ENCODE data around the gene GCN1.
"Not testable (repeated sequence)": the region's sequence is repeated elsewhere in the genome, so short reads cannot be mapped to it uniquely, and the experiment has no call there.

GCN1 gene

GRCh38 chr12:120218680-120219606, 24.4 kb upstream of the GCN1 start:
- DNase-seq (ENCODE audit: low read depth, low spot score) = no peak
- Histone ChIP-seq H3K27ac (no peak overlapping the region), H3K4me3 (no peak overlapping the region), H3K9ac (ENCODE audit: insufficient read length) (no peak overlapping the region), H3K36me3 (ENCODE audit: insufficient read depth, low read length) (peaks cover 17% of the 10 kb centered on the region; the same call in 1 of the 2 replicates), H3K9me3 (ENCODE audit: low read depth, low read length) (no peaks in the 10 kb centered on the region)
- TF ChIP-seq EZH2 (IDR thresholded peaks at IDR 0.05) = no peak
- TF ChIP-seq POLR2AphosphoS5 (IDR thresholded peaks at IDR 0.05; ENCODE audit: borderline replicate concordance, low read depth, low read length) = no peak
- no peak for TF ChIP-seq FOXP2 (optimal IDR thresholded peaks at IDR 0.05; ENCODE audit: control extremely low read depth, extremely low read length, insufficient read depth)

- peaks cover 10% of the 10 kb centered on the region; the same call in 1 of the 2 replicates for H3K36me3 ChIP-seq (ENCODE audit: insufficient read depth, low read length)
- H3K27ac ChIP-seq = no peak overlapping the region
These were observed 22.5 kb upstream of the GCN1 start for GRCh38 chr12:120216742-120217605.

GRCh38 chr12:120215766-120216735, 21.5 kb upstream of the GCN1 start:
- no peak for TF ChIP-seq FOXP2 (optimal IDR thresholded peaks at IDR 0.05; ENCODE audit: control extremely low read depth, extremely low read length, insufficient read depth)
- no peak for TF ChIP-seq EZH2 (IDR thresholded peaks at IDR 0.05)
- TF ChIP-seq POLR2AphosphoS5 (IDR thresholded peaks at IDR 0.05; ENCODE audit: borderline replicate concordance, low read depth, low read length) = no peak
- DNase-seq (ENCODE audit: low read depth, low spot score) = no peak
- no peak overlapping the region for H3K4me3 ChIP-seq
- H3K36me3 ChIP-seq (ENCODE audit: insufficient read depth, low read length) = peaks cover 15% of the 10 kb centered on the region; the same call in 1 of the 2 replicates
- no peak overlapping the region for H3K9ac ChIP-seq (ENCODE audit: insufficient read length)
- no peak overlapping the region for H3K27ac ChIP-seq
- H3K9me3 ChIP-seq (ENCODE audit: low read depth, low read length) = no peaks in the 10 kb centered on the region

More at GRCh38 chr12:120216742-120217605, 22.5 kb upstream of the GCN1 start:
- H3K4me3 ChIP-seq = no peak overlapping the region
- H3K9ac ChIP-seq (ENCODE audit: insufficient read length) = no peak overlapping the region
- DNase-seq (ENCODE audit: low read depth, low spot score) = no peak
- TF ChIP-seq EZH2 (IDR thresholded peaks at IDR 0.05) = no peak
- TF ChIP-seq FOXP2 (optimal IDR thresholded peaks at IDR 0.05; ENCODE audit: control extremely low read depth, extremely low read length, insufficient read depth) = no peak
- no peak for TF ChIP-seq POLR2AphosphoS5 (IDR thresholded peaks at IDR 0.05; ENCODE audit: borderline replicate concordance, low read depth, low read length)
- no peaks in the 10 kb centered on the region for H3K9me3 ChIP-seq (ENCODE audit: low read depth, low read length)

- Histone ChIP-seq H3K36me3 (ENCODE audit: insufficient read depth, low read length) (peaks cover 20% of the 10 kb centered on the region; the same call in 1 of the 2 replicates), H3K9ac (ENCODE audit: insufficient read length) (no peak overlapping the region)
- TF ChIP-seq EZH2 (IDR thresholded peaks at IDR 0.05) (no peak), FOXP2 (optimal IDR thresholded peaks at IDR 0.05; ENCODE audit: control extremely low read depth, extremely low read length, insufficient read depth) (no peak), POLR2AphosphoS5 (IDR thresholded peaks at IDR 0.05; ENCODE audit: borderline replicate concordance, low read depth, low read length) (no peak)
These were observed 20.8 kb upstream of the GCN1 start for GRCh38 chr12:120215357-120215735.

GRCh38 chr12:120214626-120215356, 20.3 kb upstream of the GCN1 start:
- no peak for DNase-seq (ENCODE audit: low read depth, low spot score)
- no peak overlapping the region for H3K4me3 ChIP-seq
- no peak overlapping the region for H3K9ac ChIP-seq (ENCODE audit: insufficient read length)
- TF ChIP-seq POLR2AphosphoS5 (IDR thresholded peaks at IDR 0.05; ENCODE audit: borderline replicate concordance, low read depth, low read length) (no peak), FOXP2 (optimal IDR thresholded peaks at IDR 0.05; ENCODE audit: control extremely low read depth, extremely low read length, insufficient read depth) (no peak), EZH2 (IDR thresholded peaks at IDR 0.05) (no peak)
- no peaks in the 10 kb centered on the region for H3K9me3 ChIP-seq (ENCODE audit: low read depth, low read length)
- no peak overlapping the region for H3K27ac ChIP-seq
- peaks cover 26% of the 10 kb centered on the region; the same call in 1 of the 2 replicates for H3K36me3 ChIP-seq (ENCODE audit: insufficient read depth, low read length)

More at GRCh38 chr12:120215357-120215735, 20.8 kb upstream of the GCN1 start:
- no peak overlapping the region for H3K4me3 ChIP-seq
- DNase-seq (ENCODE audit: low read depth, low spot score) = no peak
- H3K9me3 ChIP-seq (ENCODE audit: low read depth, low read length) = no peaks in the 10 kb centered on the region
- H3K27ac ChIP-seq = no peak overlapping the region

GRCh38 chr12:120213758-120214157, 19.2 kb upstream of the GCN1 start:
- Histone ChIP-seq H3K36me3 (ENCODE audit: insufficient read depth, low read length) (peaks cover 26% of the 10 kb centered on the region; the same call in 1 of the 2 replicates), H3K4me3 (no peak overlapping the region), H3K9me3 (ENCODE audit: low read depth, low read length) (no peaks in the 10 kb centered on the region), H3K9ac (ENCODE audit: insufficient read length) (no peak overlapping the region), H3K27ac (no peak overlapping the region)
- no peak for DNase-seq (ENCODE audit: low read depth, low spot score)
- no peak for TF ChIP-seq EZH2 (IDR thresholded peaks at IDR 0.05)
- TF ChIP-seq POLR2AphosphoS5 (IDR thresholded peaks at IDR 0.05; ENCODE audit: borderline replicate concordance, low read depth, low read length) = no peak

GRCh38 chr12:120213182-120213581, 18.7 kb upstream of the GCN1 start:
- not testable (repeated sequence) for H3K9me3 ChIP-seq (ENCODE audit: low read depth, low read length); DNase-seq (ENCODE audit: low read depth, low spot score); H3K9ac ChIP-seq (ENCODE audit: insufficient read length); H3K4me3 ChIP-seq; H3K27ac ChIP-seq
- peaks cover 26% of the 10 kb centered on the region; the same call in 1 of the 2 replicates for H3K36me3 ChIP-seq (ENCODE audit: insufficient read depth, low read length)

Measured in SK-N-MC (cell line).